ENCODE data around the gene BACH1. TPM values are rescaled to one million over a fixed set of nuclear protein-coding genes. Genes with fewer than 3 reads are reported as not detected.

BACH1 gene
- total and polyA plus RNA-seq, 2 donors (not counting 3 experiments of a cell fraction or from before 2014, with no cell fraction given), result 7.2 to 28.8 TPM

DNA sequence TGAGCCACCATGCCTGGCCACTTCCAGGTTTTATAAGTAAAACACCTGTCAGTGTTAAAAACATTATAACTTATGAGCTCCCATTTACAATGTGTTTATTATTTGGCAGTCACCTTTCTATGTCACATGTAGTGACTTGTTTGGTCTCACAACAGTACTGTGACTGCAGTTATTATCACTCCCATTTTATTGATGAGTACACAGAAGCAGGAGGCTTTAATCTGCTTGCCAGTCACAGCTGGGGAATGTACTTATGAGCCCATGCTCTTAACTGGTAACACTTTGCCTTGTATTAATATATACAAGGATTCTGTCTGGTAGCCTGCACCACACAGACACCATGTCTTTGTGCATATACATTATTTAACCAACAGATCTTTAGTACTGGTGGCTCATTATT is 31.1 kb upstream of the BACH1 start:
- no peaks in the 10 kb centered on the region for H3K9me3 ChIP-seq (replicated peaks; ENCODE audit: control insufficient read depth, insufficient read depth, low read length)
- H3K9me1 ChIP-seq (replicated peaks; ENCODE audit: control insufficient read depth, extremely low read depth, insufficient read depth, low read length), result no peaks in the 10 kb centered on the region
- H3K4me2 ChIP-seq (ENCODE audit: insufficient read depth, low read length), result no peak overlapping the region
- intact Hi-C loops (cut with micrococcal nuclease), result no loop called here
- H3K79me2 ChIP-seq (ENCODE audit: control insufficient read depth, insufficient read depth, low read length), result no peaks in the 10 kb centered on the region
- H4K20me1 ChIP-seq (replicated peaks; ENCODE audit: control insufficient read depth, extremely low read depth, insufficient read depth, low read length), result no peaks in the 10 kb centered on the region
- ChIA-PET POLR2A (no interaction called here), CTCF (interaction anchor here (1.0 to 1.6 kb wide), 2 partner anchors 81 to 103 kb away, joined by 3 to 5 read pairs; no protein-coding TSS in a partner anchor)
- H3K9ac ChIP-seq (replicated peaks; ENCODE audit: extremely low read depth, insufficient read depth, low read length), result no peak overlapping the region
- FAIRE-seq (no peak), DNase-seq (ENCODE audit: low read depth, low spot score) (no peak)
- no peaks in the 10 kb centered on the region for H3K4me1 ChIP-seq (ENCODE audit: control insufficient read depth, extremely low read depth, insufficient read depth, low read length)
- no peaks in the 10 kb centered on the region for H3K36me3 ChIP-seq (ENCODE audit: control insufficient read depth in 2 of 2, extremely low read depth in 1 of 2, insufficient read depth in 2 of 2, low read length in 2 of 2)
- TF ChIP-seq POLR2AphosphoS5 (IDR thresholded peaks at IDR 0.05; ENCODE audit: insufficient read depth, low read depth, low read length) (no peak), POLR2A (IDR thresholded peaks at IDR 0.05; ENCODE audit: low read depth, low read length) (no peak), GATA2 (IDR thresholded peaks at IDR 0.05; ENCODE audit: insufficient read depth, insufficient read length, low read depth, low read length) (no peak), MYC (IDR thresholded peaks at IDR 0.05; ENCODE audit: low read depth, low read length) (no peak), JUN (IDR thresholded peaks at IDR 0.05; ENCODE audit: borderline replicate concordance, insufficient read depth, insufficient read length, low read depth) (no peak), EZH2 (IDR thresholded peaks at IDR 0.05; ENCODE audit: borderline replicate concordance, low read depth, low read length, severe bottlenecking) (no peak), FOS (IDR thresholded peaks at IDR 0.05; ENCODE audit: borderline replicate concordance, insufficient read depth, low read length) (no peak)
- TF ChIP-seq, protein P1, sequence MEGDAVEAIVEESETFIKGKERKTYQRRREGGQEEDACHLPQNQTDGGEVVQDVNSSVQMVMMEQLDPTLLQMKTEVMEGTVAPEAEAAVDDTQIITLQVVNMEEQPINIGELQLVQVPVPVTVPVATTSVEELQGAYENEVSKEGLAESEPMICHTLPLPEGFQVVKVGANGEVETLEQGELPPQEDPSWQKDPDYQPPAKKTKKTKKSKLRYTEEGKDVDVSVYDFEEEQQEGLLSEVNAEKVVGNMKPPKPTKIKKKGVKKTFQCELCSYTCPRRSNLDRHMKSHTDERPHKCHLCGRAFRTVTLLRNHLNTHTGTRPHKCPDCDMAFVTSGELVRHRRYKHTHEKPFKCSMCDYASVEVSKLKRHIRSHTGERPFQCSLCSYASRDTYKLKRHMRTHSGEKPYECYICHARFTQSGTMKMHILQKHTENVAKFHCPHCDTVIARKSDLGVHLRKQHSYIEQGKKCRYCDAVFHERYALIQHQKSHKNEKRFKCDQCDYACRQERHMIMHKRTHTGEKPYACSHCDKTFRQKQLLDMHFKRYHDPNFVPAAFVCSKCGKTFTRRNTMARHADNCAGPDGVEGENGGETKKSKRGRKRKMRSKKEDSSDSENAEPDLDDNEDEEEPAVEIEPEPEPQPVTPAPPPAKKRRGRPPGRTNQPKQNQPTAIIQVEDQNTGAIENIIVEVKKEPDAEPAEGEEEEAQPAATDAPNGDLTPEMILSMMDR (IDR thresholded peaks at IDR 0.05; ENCODE audit: extremely low read depth in 1 of 2, insufficient read depth in 1 of 2, low read depth in 1 of 2, low read length in 2 of 2), result no peak
- TF ChIP-seq, protein P2, sequence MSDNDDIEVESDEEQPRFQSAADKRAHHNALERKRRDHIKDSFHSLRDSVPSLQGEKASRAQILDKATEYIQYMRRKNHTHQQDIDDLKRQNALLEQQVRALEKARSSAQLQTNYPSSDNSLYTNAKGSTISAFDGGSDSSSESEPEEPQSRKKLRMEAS (IDR thresholded peaks at IDR 0.05; ENCODE audit: insufficient read depth, insufficient read length), result no peak
- no TSS peak for BruUV-seq (replicated peaks)
- no peak overlapping the region for H3K27ac ChIP-seq (ENCODE audit: insufficient read depth, low read depth, low read length)
- dilution Hi-C loops (cut with MboI; ENCODE audit: extremely low pct_ligation_motif_present, low sequenced_read_pairs), result no loop called here
- H3K27me3 ChIP-seq (ENCODE audit: control insufficient read depth in 2 of 2, insufficient read depth in 2 of 2, low read length in 2 of 2), result no peaks in the 10 kb centered on the region
- no peak overlapping the region for H3K4me3 ChIP-seq (replicated peaks in 1 of 3; ENCODE audit: insufficient read depth in 1 of 3, low read depth in 1 of 3, low read length in 3 of 3)
- H2AFZ ChIP-seq (ENCODE audit: low read depth, low read length), result no peak overlapping the region

Data from endothelial cell of umbilical vein (primary cell).